Limb (tissue), 2 donors: ENCODE measurements around the gene SIGLECL1.
A peak's percentile ranks its signal among the peaks of the same experiment; 100 is the strongest.

Experiments
- DNase-seq, 2 donors: peaks; one replicate each; pipeline ENCODE4 v3.0.0-alpha.2; 2016; ENCODE audit errors: extremely low spot score in 2 of 2

SIGLECL1 gene

GRCh38 chr19:51295382-51296126, 44.7 kb downstream of the SIGLECL1 start:
- no peak for DNase-seq

- DNase-seq, result no peak
Measured at GRCh38 chr19:51296336-51297093, 45.6 kb downstream of the SIGLECL1 start.

- DNase-seq, result no peak
Measured at GRCh38 chr19:51297406-51297805, 46.5 kb downstream of the SIGLECL1 start.

GRCh38 chr19:51301266-51301665, 50.4 kb downstream of the SIGLECL1 start:
- DNase-seq, result no peak

GRCh38 chr19:51305479-51305878, 54.6 kb downstream of the SIGLECL1 start:
- DNase-seq, result no peak

- DNase-seq, result peak; percentile 13 to 93
Measured at GRCh38 chr19:51311351-51312257, 60.7 kb downstream of the SIGLECL1 start, which contains the start of gene IGLON5. Gene IGLON5, plus strand, starts transcription at chr19:51311644. Its CDS starts 204 bp downstream, at chr19:51311848.

GRCh38 chr19:51316688-51317087, 65.8 kb downstream of the SIGLECL1 start:
- no peak for DNase-seq

GRCh38 chr19:51317376-51317775, 66.5 kb downstream of the SIGLECL1 start:
- no peak for DNase-seq

GRCh38 chr19:51317968-51318367, 67.1 kb downstream of the SIGLECL1 start:
- no peak for DNase-seq
